ENCODE results near the gene ZMAT5.

Gene ZMAT5

DNA sequence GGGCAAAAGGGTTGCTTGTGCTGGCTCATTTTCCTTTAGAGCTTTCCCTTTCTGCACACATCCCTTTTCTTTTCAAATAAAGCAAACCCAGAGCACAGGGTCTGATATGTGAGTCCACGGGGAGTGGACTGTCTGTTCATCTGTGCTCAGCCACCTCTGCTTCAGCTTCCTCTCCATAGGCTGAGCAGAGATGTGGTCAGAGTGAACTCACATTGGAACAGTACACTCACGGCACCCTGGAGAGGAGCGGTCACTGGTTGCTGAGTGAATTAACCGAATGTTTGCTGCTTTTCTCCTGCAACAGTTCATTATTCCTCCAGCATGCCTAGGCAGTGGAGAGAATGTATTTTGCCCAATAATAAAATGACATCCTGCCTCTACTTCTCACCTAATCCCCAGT lies 83.3 kb downstream of the ZMAT5 start:
- no peak for DNase-seq
